SJCRH30 (cell line): Measurements from ENCODE around the gene SPATA6L. TPM values are rescaled to one million over a fixed set of nuclear protein-coding genes. Genes with fewer than 3 reads are reported as not detected.
A peak's percentile ranks its signal among the peaks of the same experiment; 100 is the strongest.
"Not testable (repeated sequence)": the region's sequence is repeated elsewhere in the genome, so short reads cannot be mapped to it uniquely, and the experiment has no call there.

ENCODE experiments used
- DNase-seq, 2 experiments: peaks; one replicate each; pipeline ENCODE4 v3.0.0-alpha.2; 2015 to 2020
- H3K27ac ChIP-seq: fragments of 250-450 bp; sonication (Bioruptor Pico); 2 replicates; pipeline ENCODE4 v1.5.1; 2020; ENCODE audit warnings: mild to moderate bottlenecking, moderate library complexity
- H3K27me3 ChIP-seq: fragments of 250-450 bp; sonication (Bioruptor Pico); 2 replicates; pipeline ENCODE4 v1.5.1; 2020; ENCODE audit warnings: mild to moderate bottlenecking, moderate library complexity
- H3K36me3 ChIP-seq: fragments of 250-450 bp; sonication (Bioruptor Pico); 2 replicates; pipeline ENCODE4 v1.5.1; 2020; ENCODE audit warnings: mild to moderate bottlenecking, moderate library complexity
- H3K4me1 ChIP-seq: fragments of 250-450 bp; sonication (Bioruptor Pico); 2 replicates; pipeline ENCODE4 v1.5.1; 2020; ENCODE audit warnings: mild to moderate bottlenecking, moderate library complexity
- H3K4me3 ChIP-seq: fragments of 250-450 bp; sonication (Bioruptor Pico); 2 replicates; pipeline ENCODE4 v1.5.1; 2020; ENCODE audit warnings: mild to moderate bottlenecking, moderate library complexity
- H3K9me3 ChIP-seq: fragments of 250-450 bp; sonication (Bioruptor Pico); replicated peaks from 2 replicates; pipeline ENCODE4 v1.5.1; 2020; ENCODE audit warnings: mild to moderate bottlenecking, moderate library complexity
- total RNA-seq: library from RNA; depleted of rRNA; stranded (reverse); fragments of >200 nt; shearing (Covaris generic); gene quantifications from 2 replicates; pipeline ENCODE4 v1.2.3, GENCODE V29; 2014

The SPATA6L gene
- total RNA-seq, 1 experiment from 2014 or later, result not detected

DNA sequence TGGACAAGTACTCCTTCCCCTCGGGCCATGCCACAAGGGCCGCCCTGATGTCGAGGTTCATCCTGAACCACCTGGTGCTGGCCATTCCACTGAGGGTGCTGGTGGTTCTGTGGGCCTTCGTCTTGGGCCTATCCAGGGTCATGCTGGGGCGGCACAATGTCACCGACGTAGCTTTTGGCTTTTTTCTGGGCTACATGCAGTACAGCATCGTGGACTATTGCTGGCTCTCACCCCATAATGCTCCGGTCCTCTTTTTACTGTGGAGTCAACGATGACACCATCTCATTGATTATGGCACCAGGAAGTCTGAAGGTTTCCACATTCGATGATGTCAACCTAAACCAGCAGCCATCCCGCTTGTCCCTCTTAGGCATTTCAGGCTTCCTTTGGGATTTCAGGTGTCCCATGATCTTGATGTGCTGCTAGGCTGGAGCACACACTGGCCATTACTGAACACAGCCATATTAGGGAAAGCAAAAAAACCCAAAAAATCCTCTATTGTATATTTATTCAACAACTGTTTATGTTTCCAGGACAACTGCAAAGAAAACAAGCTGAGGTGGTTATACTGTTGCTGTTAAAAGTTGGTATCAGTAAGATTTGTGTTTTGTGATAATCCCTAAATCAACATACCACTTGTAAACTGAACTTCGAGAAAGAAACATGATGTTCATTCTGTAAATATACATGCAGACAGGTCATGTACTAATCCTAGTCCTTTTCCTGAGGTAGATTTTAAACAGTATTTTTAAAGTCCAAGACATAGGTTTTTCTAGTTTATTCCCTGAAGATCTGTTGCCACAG, 3.1 kb downstream of the SPATA6L start:
- Histone ChIP-seq H3K27ac (no peak overlapping the region), H3K27me3 (no peaks in the 10 kb centered on the region), H3K4me3 (no peak overlapping the region), H3K36me3 (no peaks in the 10 kb centered on the region), H3K9me3 (no peaks in the 10 kb centered on the region), H3K4me1 (no peaks in the 10 kb centered on the region)
- no peak for DNase-seq

DNA sequence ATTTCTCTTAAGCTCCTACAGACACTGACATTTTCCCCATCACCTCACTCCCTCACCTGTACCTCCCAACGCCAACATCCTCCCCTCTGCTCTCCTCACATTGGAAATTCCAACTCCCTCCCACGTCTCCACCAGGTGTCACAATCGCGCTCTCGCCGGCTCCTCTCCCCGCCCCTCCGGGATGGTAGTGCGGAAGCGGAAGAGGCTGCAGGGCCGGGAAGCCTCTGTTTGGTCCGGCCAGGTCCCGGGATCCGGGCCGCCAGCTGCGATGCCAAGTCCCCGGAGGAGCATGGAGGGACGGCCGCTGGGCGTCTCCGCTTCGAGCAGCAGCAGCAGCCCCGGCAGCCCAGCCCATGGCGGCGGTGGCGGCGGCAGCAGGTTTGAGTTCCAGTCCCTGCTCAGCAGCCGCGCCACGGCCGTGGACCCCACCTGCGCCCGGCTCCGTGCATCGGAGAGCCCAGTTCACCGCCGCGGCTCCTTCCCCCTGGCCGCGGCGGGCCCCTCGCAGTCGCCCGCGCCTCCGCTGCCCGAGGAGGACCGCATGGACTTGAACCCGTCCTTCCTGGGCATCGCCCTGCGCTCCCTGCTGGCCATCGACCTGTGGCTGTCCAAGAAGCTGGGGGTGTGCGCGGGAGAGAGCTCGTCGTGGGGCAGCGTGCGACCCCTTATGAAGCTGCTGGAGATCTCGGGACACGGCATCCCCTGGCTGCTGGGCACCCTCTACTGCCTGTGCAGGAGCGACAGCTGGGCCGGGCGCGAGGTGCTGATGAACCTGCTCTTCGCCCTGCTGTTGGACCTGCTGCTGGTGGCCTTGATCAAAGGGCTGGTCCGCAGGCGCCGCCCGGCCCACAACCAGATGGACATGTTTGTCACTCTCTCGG, 3.9 kb downstream of the SPATA6L start, which contains the start of gene PLPP6:
TSS of gene PLPP6 (plus strand) at position 187 of the 881 bp plus-strand sequence. CDS start at position 269, 82 bp downstream.
- peak within 1 kb of the TSS; percentile 63 for H3K4me3 ChIP-seq
- no peaks in the 10 kb centered on the region for H3K9me3 ChIP-seq
- peak; percentile 63 to 67 for DNase-seq
- no peaks in the 10 kb centered on the region for H3K27me3 ChIP-seq
- no peak within 1 kb of the TSS for H3K27ac ChIP-seq
- no peaks in the 10 kb centered on the region for H3K36me3 ChIP-seq
- H3K4me1 ChIP-seq, result no peaks in the 10 kb centered on the region

DNA sequence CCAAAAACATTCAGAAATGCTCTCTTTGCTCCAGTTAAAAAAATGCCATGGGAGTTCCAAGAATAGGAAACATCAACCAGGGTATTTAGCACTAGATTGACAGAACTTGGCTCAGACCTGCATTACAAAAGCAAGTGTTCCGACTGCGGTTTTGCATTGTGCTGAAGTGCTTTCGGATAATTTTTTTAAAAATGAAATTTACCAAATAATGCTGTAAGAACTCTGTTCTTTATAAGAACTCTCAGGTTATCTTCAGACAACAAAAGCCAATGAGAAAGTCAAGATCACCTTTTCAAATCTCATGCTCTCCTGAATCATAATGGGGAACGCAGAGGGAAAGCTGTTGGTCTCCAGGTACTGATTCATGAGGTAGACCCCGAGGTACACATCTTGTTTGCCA, 4.7 kb downstream of the SPATA6L start:
- Histone ChIP-seq H3K4me1 (no peaks in the 10 kb centered on the region), H3K4me3 (peak overlapping the region; percentile 63), H3K27ac (no peak overlapping the region), H3K9me3 (no peaks in the 10 kb centered on the region), H3K36me3 (no peaks in the 10 kb centered on the region), H3K27me3 (no peaks in the 10 kb centered on the region)
- no peak for DNase-seq

DNA sequence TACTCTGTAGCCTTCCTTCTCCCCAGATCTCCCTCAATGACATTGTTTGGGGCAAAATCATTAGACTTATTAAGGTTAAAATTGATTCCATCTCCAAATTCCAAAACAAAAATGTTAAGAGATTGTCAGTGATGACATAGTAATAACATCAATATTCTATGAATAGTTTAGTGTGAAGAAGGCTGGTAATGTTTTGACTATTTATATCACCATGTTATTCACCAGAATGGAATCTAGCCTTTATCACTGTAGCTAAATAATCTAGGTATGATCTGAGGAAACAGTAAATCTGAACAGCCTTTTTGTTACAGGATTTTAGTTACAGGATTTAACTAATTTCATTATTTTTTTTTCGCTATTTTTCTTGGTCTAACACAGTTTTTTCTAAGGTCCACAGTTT, 5.1 kb downstream of the SPATA6L start:
- Histone ChIP-seq H3K27ac (no peak overlapping the region), H3K4me1 (no peaks in the 10 kb centered on the region), H3K9me3 (no peaks in the 10 kb centered on the region), H3K36me3 (no peaks in the 10 kb centered on the region), H3K27me3 (no peaks in the 10 kb centered on the region), H3K4me3 (no peak overlapping the region)
- no peak for DNase-seq

DNA sequence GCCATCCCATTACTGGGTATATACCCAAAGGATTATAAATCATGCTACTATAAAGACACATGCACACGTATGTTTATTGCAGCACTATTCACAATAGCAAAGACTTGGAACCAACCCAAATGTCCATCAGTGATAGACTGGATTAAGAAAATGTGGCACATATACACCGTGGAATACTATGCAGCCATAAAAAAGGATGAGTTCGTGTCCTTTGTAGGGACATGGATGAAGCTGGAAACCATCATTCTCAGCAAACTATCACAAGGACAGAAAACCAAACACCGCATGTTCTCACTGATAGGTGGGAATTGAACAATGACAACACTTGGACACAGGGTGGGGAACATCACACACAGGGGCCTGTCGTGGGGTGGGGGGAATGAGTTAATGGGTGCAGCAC, 5.6 kb downstream of the SPATA6L start:
- H3K9me3 ChIP-seq, H3K27me3 ChIP-seq, DNase-seq, H3K36me3 ChIP-seq, H3K4me3 ChIP-seq, H3K27ac ChIP-seq, H3K4me1 ChIP-seq: not testable (repeated sequence)

DNA sequence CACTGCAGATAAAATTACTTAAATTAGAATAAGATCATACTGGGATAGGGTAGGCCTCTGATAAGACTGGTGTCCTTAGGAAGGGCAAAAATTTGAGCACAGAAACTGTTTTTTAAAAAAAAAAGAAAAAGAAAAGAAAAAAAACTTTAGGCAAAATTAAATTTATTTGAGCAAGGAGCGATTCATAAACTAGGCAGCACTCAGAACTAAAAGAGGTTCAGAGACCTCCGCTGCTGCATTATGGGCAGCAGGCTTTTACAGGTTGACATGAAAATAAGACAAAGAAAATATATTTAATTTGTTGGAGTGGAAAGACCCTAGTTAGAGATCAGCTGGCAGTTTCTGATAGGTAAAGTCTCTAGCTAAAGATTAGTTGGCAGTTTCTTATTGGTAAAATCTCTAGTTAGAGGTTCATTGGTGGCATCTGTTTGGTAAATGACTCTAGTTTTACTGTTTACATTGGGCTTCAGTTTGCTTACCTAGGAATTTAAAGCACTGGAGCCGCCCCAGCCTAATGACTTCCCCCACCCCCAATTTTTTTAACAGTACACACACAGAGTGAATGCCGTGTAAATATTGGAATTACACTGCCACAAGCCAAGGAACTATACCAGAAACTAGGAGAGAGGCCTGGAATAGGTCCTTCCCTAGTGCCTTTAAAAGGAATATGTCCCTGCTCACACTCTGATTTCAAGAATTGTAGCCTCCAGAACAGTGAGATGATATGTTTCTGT, 8.7 kb downstream of the SPATA6L start:
- Histone ChIP-seq H3K36me3 (no peaks in the 10 kb centered on the region), H3K27ac (no peak overlapping the region), H3K4me3 (no peak overlapping the region), H3K27me3 (no peaks in the 10 kb centered on the region), H3K4me1 (no peaks in the 10 kb centered on the region), H3K9me3 (no peaks in the 10 kb centered on the region)
- DNase-seq, result no peak

DNA sequence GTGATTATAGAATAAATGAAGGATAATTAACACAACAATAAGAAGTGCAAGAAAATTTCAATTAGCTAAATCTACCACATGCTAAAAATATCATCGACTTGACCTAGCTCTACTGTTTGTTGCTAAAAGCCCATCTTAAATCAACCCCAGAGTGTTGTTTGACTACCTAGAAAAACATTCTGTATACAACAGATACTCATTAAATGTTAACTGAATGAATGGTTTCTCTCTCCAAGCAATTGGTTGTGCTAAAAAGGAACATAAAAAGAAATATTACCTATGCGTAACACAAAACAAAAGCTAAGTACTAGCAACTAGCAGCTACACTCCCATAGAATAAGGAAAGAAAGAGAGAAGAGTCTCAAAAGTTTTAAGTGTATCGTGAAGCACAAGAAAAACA, 9.7 kb downstream of the SPATA6L start:
- H3K27ac ChIP-seq, result no peak overlapping the region
- H3K4me1 ChIP-seq, result no peaks in the 10 kb centered on the region
- DNase-seq, result no peak
- H3K9me3 ChIP-seq, result no peaks in the 10 kb centered on the region
- H3K27me3 ChIP-seq, result no peaks in the 10 kb centered on the region
- H3K4me3 ChIP-seq, result no peak overlapping the region
- H3K36me3 ChIP-seq, result no peaks in the 10 kb centered on the region

DNA sequence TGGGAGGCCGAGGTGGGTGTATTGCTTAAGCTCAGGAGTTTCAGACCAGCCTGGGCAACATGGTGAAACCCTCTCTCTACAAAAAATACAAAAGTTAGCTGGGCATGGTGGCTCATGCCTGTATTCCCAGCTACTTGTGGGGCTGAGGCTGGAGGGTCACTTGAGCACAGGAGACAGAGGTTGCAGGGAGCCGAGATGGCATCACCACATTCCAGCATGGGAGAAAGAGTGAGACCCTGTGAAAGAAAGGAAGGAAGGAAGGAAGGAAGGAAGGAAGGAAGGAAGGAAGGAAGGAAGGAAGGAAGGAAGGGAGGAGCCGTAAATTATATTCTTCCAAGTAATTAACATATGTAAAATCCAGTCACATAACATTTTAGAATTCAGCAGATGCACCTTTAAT, 10.1 kb downstream of the SPATA6L start:
- H3K9me3 ChIP-seq, H3K4me1 ChIP-seq, H3K27me3 ChIP-seq, H3K36me3 ChIP-seq, H3K27ac ChIP-seq, DNase-seq, H3K4me3 ChIP-seq: not testable (repeated sequence)

DNA sequence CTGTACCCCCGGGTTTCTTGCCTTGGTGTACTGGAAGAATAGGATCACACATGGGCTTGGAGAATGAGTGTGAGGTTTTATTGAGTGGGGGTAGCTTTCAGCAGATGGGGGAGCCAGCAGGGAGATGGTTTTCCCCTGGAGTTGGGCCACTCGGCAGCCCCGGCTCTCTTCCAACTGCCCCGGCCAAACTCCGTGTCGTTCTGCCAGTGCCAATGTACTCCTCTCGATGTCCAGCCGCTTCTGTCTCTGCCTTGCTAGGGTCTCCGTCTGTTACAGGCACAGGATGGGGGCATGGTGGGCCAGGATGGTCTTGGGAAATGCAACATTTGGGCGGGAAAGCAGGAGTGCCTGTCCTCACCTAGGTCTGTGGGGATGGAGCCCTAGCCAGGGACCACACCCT, 11.7 kb downstream of the SPATA6L start:
- Histone ChIP-seq H3K4me3 (no peak overlapping the region), H3K27me3 (no peaks in the 10 kb centered on the region), H3K4me1 (no peaks in the 10 kb centered on the region), H3K9me3 (no peaks in the 10 kb centered on the region), H3K36me3 (no peaks in the 10 kb centered on the region), H3K27ac (no peak overlapping the region)
- no peak for DNase-seq

DNA sequence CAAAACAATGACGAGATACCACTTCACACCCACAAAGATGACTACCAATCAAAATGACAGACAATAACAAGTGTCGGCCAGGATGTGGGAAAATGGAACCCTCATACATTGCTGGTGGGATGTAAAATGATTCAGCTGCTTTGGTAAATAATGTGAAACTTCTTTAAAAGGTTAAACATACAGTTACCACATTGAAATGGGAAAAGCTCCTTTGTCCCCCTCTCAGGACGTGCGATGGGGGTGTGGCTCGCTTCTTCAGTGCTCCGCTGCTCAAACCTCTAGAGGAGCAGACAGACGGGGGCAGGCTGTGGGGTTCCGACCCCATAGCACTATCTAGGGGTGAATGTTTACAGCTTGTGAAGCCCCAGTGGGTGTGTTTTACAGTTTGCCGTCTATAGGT, 12.2 kb downstream of the SPATA6L start:
- Histone ChIP-seq H3K4me3 (peak overlapping the region; percentile 5; the same call in 1 of the 2 replicates), H3K4me1 (no peaks in the 10 kb centered on the region), H3K9me3 (no peaks in the 10 kb centered on the region), H3K27ac (no peak overlapping the region), H3K27me3 (no peaks in the 10 kb centered on the region), H3K36me3 (no peaks in the 10 kb centered on the region)
- DNase-seq, result peak in 1 of 2 experiments; percentile 14

DNA sequence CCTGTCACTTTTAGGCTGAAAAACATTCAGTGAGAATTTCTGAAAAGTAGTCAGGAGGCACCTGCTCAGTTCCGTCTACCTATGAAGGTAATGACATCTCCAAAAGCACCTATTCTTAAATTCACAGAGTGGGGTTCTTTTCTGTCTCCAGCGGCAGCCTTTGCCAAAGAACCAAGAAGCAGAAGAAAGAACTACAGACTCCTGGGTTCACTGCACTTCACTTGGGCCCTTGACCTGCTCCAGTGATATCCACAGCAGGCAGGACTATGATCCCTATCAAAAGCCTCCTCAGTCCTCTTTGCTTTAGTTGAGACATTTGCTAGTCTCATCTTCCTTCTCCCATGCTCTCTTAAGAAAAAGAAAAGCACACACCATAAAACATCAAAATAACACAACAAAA, 23.9 kb downstream of the SPATA6L start:
- DNase-seq, result no peak
- Histone ChIP-seq H3K4me1 (no peaks in the 10 kb centered on the region), H3K9me3 (no peaks in the 10 kb centered on the region), H3K36me3 (no peaks in the 10 kb centered on the region), H3K4me3 (no peak overlapping the region), H3K27me3 (no peaks in the 10 kb centered on the region), H3K27ac (no peak overlapping the region)

DNA sequence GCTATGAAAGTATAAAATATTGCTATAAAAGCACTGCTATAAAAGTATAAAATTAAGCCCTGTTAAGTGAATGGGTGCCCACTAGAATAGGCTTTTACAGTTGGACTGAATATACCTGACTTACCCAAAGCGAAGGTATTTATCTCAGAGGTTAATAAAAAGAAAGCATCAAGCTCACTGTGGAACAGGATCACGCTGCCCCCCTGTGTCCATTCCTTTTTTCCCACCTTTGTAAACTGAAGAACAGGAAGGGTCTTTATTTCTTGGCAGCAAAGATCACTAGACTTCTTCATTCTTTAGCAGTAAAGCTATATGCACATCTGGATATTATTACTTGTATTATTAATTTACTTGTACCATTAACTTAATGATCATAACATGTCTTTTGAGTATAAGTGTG, 26.3 kb downstream of the SPATA6L start:
- H3K4me1 ChIP-seq, result no peaks in the 10 kb centered on the region
- H3K27ac ChIP-seq, result no peak overlapping the region
- no peak overlapping the region for H3K4me3 ChIP-seq
- H3K9me3 ChIP-seq, result no peaks in the 10 kb centered on the region
- no peaks in the 10 kb centered on the region for H3K36me3 ChIP-seq
- peak in 1 of 2 experiments; percentile 12 for DNase-seq
- no peaks in the 10 kb centered on the region for H3K27me3 ChIP-seq

DNA sequence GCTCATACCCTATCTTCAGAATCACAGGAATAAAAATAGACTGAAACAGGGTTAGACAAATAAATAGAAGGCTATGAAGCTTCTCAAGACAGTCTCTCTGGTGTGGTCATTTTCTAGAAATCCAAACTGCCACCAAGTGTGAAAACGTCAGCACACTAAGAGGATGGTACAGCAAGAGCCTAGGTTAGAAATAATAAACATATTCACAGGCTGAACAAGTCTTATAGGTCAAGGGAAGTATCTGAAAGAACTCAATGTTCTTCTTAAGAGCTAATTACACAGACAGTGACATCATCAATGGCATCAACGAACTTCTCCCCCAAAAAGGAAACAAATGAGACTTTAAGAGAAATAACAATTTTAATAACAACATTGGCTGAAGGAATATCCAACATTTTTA, 26.9 kb downstream of the SPATA6L start:
- DNase-seq, result no peak
- H3K27ac ChIP-seq, result no peak overlapping the region
- no peaks in the 10 kb centered on the region for H3K27me3 ChIP-seq

DNA sequence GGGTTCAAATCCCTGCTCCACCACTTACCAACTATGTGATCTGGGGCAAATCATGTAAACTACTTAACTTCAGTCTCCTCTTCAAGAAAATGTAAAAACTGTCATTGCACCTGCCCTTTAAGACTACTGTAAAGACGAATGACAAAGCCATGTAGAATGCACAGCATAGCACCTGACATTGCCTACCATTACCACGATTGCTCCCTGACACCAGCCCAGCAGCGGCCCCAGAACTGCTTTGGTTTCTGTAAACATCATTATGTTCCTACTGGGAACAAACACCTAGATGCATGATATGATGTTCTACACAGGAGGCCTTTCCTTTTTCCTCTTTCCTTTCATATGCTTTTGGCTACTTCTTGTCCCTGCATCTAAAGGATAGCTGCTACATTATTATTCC, 27.3 kb downstream of the SPATA6L start:
- Histone ChIP-seq H3K36me3 (no peaks in the 10 kb centered on the region), H3K27me3 (no peaks in the 10 kb centered on the region), H3K27ac (no peak overlapping the region), H3K4me3 (no peak overlapping the region), H3K9me3 (no peaks in the 10 kb centered on the region), H3K4me1 (no peaks in the 10 kb centered on the region)
- no peak for DNase-seq

More for the DNA sequence above, 26.9 kb downstream of the SPATA6L start:
- no peak overlapping the region for H3K4me3 ChIP-seq
- H3K9me3 ChIP-seq, result no peaks in the 10 kb centered on the region
- H3K36me3 ChIP-seq, result no peaks in the 10 kb centered on the region
- no peaks in the 10 kb centered on the region for H3K4me1 ChIP-seq

DNA sequence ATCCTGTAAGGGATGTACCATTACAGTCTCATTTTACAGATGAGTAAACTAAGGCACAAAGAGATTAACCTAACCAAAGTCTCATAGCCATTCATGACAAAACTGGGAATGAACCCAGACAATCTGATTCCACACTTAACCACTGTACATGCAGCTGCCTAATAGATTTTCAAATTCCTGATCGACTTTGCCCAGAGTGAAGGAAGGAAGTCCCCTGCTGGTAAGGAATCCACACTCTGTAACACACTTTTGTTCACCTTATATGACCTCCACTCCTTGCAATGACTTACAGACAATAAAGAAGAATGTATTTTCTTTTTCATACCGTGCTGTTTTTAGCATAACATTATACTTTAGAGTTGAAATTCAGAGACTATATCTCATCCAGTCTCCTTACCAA, 35.4 kb downstream of the SPATA6L start:
- Histone ChIP-seq H3K4me1 (no peaks in the 10 kb centered on the region), H3K27ac (no peak overlapping the region), H3K4me3 (no peak overlapping the region), H3K36me3 (no peaks in the 10 kb centered on the region), H3K27me3 (no peaks in the 10 kb centered on the region), H3K9me3 (no peaks in the 10 kb centered on the region)
- no peak for DNase-seq
